H1 (cell line): Measurements from ENCODE around the gene ECE2. TPM values are rescaled to one million over a fixed set of nuclear protein-coding genes. Genes with fewer than 3 reads are reported as not detected.

Source experiments
- BACH1 ChIP-seq: IDR thresholded peaks from 2 replicates; pipeline ENCODE4 v1.6.1; 2012; ENCODE audit warnings: low read length, improper control_type of control experiment
- CTBP2 ChIP-seq: IDR thresholded peaks from 2 replicates; pipeline ENCODE4 v1.7.0; 2011; ENCODE audit warnings: borderline replicate concordance, mild to moderate bottlenecking, moderate library complexity, mixed read lengths, low read length; ENCODE audit not compliant: insufficient read depth, insufficient read length
- EP300 ChIP-seq, 2 experiments: IDR thresholded peaks; 1 replicate in 1 of 2; 2 replicates in 1 of 2; pipeline ENCODE4 v1.6.1; 2011 to 2012; ENCODE audit warnings: low read depth in 2 of 2, low read length in 2 of 2, mild to moderate bottlenecking in 2 of 2, borderline replicate concordance in 1 of 2, inconsistent platforms in 1 of 2, moderate library complexity in 1 of 2
- GABPA ChIP-seq: IDR thresholded peaks from 2 replicates; pipeline ENCODE4 v1.6.1; 2011; ENCODE audit warnings: mild to moderate bottlenecking, low read length, moderate library complexity, borderline replicate concordance; ENCODE audit not compliant: insufficient read depth
- HDAC6 ChIP-seq: IDR thresholded peaks from one replicate; pipeline ENCODE4 v1.7.1; 2012; ENCODE audit warnings: low read depth, mild to moderate bottlenecking, inconsistent platforms, low read length, moderate library complexity
- KDM1A ChIP-seq: fragments of 200-600, 300-600 bp; sonication (generic); IDR thresholded peaks from 2 replicates; pipeline ENCODE4 v1.7.1; 2016; ENCODE audit warnings: mild to moderate bottlenecking, low read length, borderline replicate concordance
- KDM4A ChIP-seq: IDR thresholded peaks from one replicate; pipeline ENCODE4 v1.7.1; 2012; ENCODE audit warnings: low read depth, mild to moderate bottlenecking, moderate library complexity, low read length, inconsistent platforms; ENCODE audit not compliant: severe bottlenecking
- KDM5A ChIP-seq: fragments of 200-600 bp; IDR thresholded peaks from 2 replicates; pipeline ENCODE4 v1.7.1; 2012; ENCODE audit warnings: mild to moderate bottlenecking, low read length, inconsistent platforms, mixed read lengths
- MAFK ChIP-seq: IDR thresholded peaks from 2 replicates; pipeline ENCODE4 v1.6.1; 2012; ENCODE audit warnings: low read depth, mild to moderate bottlenecking, improper control_type of control experiment, low read length
- NRF1 ChIP-seq: IDR thresholded peaks from 2 replicates; pipeline ENCODE4 v1.6.1; 2011; ENCODE audit warnings: mild to moderate bottlenecking, low read depth, low read length, improper control_type of control experiment
- PHF8 ChIP-seq: fragments of 200-600 bp; sonication (generic); conservative IDR thresholded peaks from 2 replicates; pipeline ENCODE4 v1.7.1; 2012; ENCODE audit warnings: low read depth, mild to moderate bottlenecking, inconsistent platforms, low read length, moderate library complexity
- POLR2AphosphoS5 ChIP-seq: IDR thresholded peaks from 2 replicates; pipeline ENCODE4 v1.6.1; 2011; ENCODE audit warnings: low read depth, low read length
- RAD21 ChIP-seq, 2 experiments: IDR thresholded peaks in 1 of 2; conservative IDR thresholded peaks in 1 of 2; 2 replicates each; pipeline ENCODE4 v1.6.1; 2011; ENCODE audit warnings: low read depth in 2 of 2, low read length in 2 of 2, improper control_type of control experiment in 1 of 2, inconsistent platforms in 1 of 2, mild to moderate bottlenecking in 1 of 2, moderate library complexity in 1 of 2
- RBBP5 ChIP-seq: IDR thresholded peaks from 2 replicates; pipeline ENCODE4 v1.7.1; 2012; ENCODE audit warnings: low read depth, mild to moderate bottlenecking, inconsistent platforms, low read length, moderate library complexity, borderline replicate concordance
- RFX5 ChIP-seq: IDR thresholded peaks from 2 replicates; pipeline ENCODE4 v1.6.1; 2011; ENCODE audit warnings: low read depth, low read length, improper control_type of control experiment, borderline replicate concordance
- RNF2 ChIP-seq: fragments of 200-900, 300-1000 bp; sonication (generic); IDR thresholded peaks from 2 replicates; pipeline ENCODE4 v1.7.1; 2016; ENCODE audit warnings: borderline replicate concordance, low read depth, mild to moderate bottlenecking, antibody characterized with exemption, low read length; ENCODE audit not compliant: poor library complexity, severe bottlenecking; ENCODE audit errors: missing control alignments
- SIN3A ChIP-seq, 2 experiments: IDR thresholded peaks in 1 of 2; conservative IDR thresholded peaks in 1 of 2; 2 replicates each; pipeline ENCODE4 v1.6.1; 2011 to 2012; ENCODE audit warnings: low read length in 2 of 2, improper control_type of control experiment in 1 of 2, low read depth in 1 of 2, mild to moderate bottlenecking in 1 of 2
- TAF1 ChIP-seq: IDR thresholded peaks from 2 replicates; pipeline ENCODE4 v1.6.1; 2011; ENCODE audit warnings: mild to moderate bottlenecking, low read depth, low read length
- TAF7 ChIP-seq: optimal IDR thresholded peaks from 2 replicates; pipeline ENCODE3; 2011; ENCODE audit warnings: low read depth, mild to moderate bottlenecking, inconsistent platforms, low read length, moderate library complexity, borderline replicate concordance
- TBP ChIP-seq: IDR thresholded peaks from 2 replicates; pipeline ENCODE4 v1.6.1; 2011; ENCODE audit warnings: low read depth, low read length, improper control_type of control experiment
- TEAD4 ChIP-seq: IDR thresholded peaks from 2 replicates; pipeline ENCODE4 v1.6.1; 2012; ENCODE audit warnings: low read depth, low read length, inconsistent platforms, mixed read lengths
- YY1 ChIP-seq: IDR thresholded peaks from 2 replicates; pipeline ENCODE4 v1.6.1; 2011; ENCODE audit warnings: low read depth, mild to moderate bottlenecking, low read length
- ZNF274 ChIP-seq: IDR thresholded peaks from 2 replicates; pipeline ENCODE4 v1.7.0; 2012; ENCODE audit warnings: low read length, borderline replicate concordance; ENCODE audit errors: extremely low read depth
- polyA plus RNA-seq, 7 experiments: library from polyadenylated mRNA; depleted of rRNA in 3 of 7; stranded (reverse) in 5 of 7; unstranded in 2 of 7; fragments of >200 nt in 5 of 7; fragments of 200-250 nt in 2 of 7; gene quantifications; 1 replicate in 5 of 7; 2 replicates in 1 of 7; 4 replicates in 1 of 7; pipeline versions ENCODE4 v1.2.1 to v1.2.3, GENCODE V29; 2011 to 2013; ENCODE audit warnings: missing spikeins in 2 of 7, mixed read lengths in 2 of 7
- total RNA-seq: library from RNA; stranded (reverse); fragmentation: NEBNext Ultra II Directional; extraction: Animal tissue kit (Norgen Biotek cat#: 25700); gene quantifications from 2 replicates; pipeline ENCODE4 v1.2.1, GENCODE V29; 2021
- TF ChIP-seq, protein P1 (sequence below): IDR thresholded peaks from 2 replicates; pipeline ENCODE4 v1.6.1; 2012; ENCODE audit warnings: inconsistent platforms

The ECE2 gene
- total and polyA plus RNA-seq, 2 of the 8 experiments (the other 6 are each of a cell fraction or from before 2014, with no cell fraction given), result 0.44 to 0.86 TPM

DNA sequence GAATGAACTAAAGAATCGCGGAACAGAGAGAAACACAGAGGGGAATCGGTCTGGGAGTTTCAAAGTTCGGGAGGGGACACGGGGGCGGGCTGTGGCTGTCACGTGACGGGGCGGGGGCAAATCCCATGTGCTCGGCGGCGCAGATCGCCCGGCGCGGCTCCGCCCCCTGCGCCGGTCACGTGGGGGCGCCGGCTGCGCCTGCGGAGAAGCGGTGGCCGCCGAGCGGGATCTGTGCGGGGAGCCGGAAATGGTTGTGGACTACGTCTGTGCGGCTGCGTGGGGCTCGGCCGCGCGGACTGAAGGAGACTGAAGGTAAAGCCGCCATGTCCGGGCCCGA, 38.5 kb downstream of the ECE2 start, which contains the start of gene EIF4G1 (continued):
- TF ChIP-seq, protein P1, sequence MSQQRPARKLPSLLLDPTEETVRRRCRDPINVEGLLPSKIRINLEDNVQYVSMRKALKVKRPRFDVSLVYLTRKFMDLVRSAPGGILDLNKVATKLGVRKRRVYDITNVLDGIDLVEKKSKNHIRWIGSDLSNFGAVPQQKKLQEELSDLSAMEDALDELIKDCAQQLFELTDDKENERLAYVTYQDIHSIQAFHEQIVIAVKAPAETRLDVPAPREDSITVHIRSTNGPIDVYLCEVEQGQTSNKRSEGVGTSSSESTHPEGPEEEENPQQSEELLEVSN, result peak; percentile 66
- no peak for TF ChIP-seq KDM1A
- TF ChIP-seq RAD21 (IDR thresholded peaks at IDR 0.05 in 1 of 2, conservative IDR thresholded peaks at IDR 0.05 in 1 of 2; ENCODE audit: low read depth in 2 of 2, low read length in 2 of 2), result no peak
- TF ChIP-seq KDM5A, result no peak
- peak; percentile 91 for TF ChIP-seq TAF1
- peak; percentile 77 for TF ChIP-seq POLR2AphosphoS5
- no peak for TF ChIP-seq ZNF274
- peak; percentile 81 for TF ChIP-seq TBP
- no peak for TF ChIP-seq GABPA
- no peak for TF ChIP-seq RFX5
- TF ChIP-seq HDAC6, result no peak
- no peak for TF ChIP-seq PHF8
- TF ChIP-seq KDM4A, result peak; percentile 30
- no peak for TF ChIP-seq RBBP5
- TF ChIP-seq RNF2, result no peak
- TF ChIP-seq YY1, result peak; percentile 78; the same call in 1 of the 2 replicates
- no peak for TF ChIP-seq MAFK
- no peak for TF ChIP-seq TEAD4
- no peak for TF ChIP-seq TAF7
- no peak for TF ChIP-seq EP300 (IDR thresholded peaks at IDR 0.05; ENCODE audit: borderline replicate concordance in 1 of 2, low read depth in 2 of 2, low read length in 2 of 2)
- TF ChIP-seq CTBP2, result no peak
- 0 out of 4 replicates have a peak, but pooled peaks have one; percentile 70 to 75 for TF ChIP-seq SIN3A (conservative IDR thresholded peaks at IDR 0.05 in 1 of 2, IDR thresholded peaks at IDR 0.05 in 1 of 2; ENCODE audit: low read depth in 1 of 2, low read length in 2 of 2)
- TF ChIP-seq NRF1, result peak; percentile 53
- no peak for TF ChIP-seq BACH1
